Parathyroid adenoma (tissue), 2 donors: Measurements from ENCODE around the gene CCDC12.

Experiments
- H2AFZ ChIP-seq: fragments of 300-600 bp; sonication (generic); one replicate; pipeline ENCODE4 v1.7.0; 2017; ENCODE audit warnings: antibody characterized with exemption, mild to moderate bottlenecking
- H3K27ac ChIP-seq: fragments of 300-600 bp; sonication (generic); one replicate; pipeline ENCODE4 v1.7.0; 2017
- H3K27me3 ChIP-seq: fragments of 300-600 bp; sonication (generic); one replicate; pipeline ENCODE4 v1.7.0; 2017; ENCODE audit warnings: low read length; ENCODE audit not compliant: control insufficient read depth, insufficient read depth
- H3K36me3 ChIP-seq: fragments of 300-600 bp; sonication (generic); one replicate; pipeline ENCODE4 v1.7.0; 2017; ENCODE audit warnings: low read length; ENCODE audit not compliant: control insufficient read depth, insufficient read depth
- H3K4me1 ChIP-seq: fragments of 300-600 bp; sonication (generic); one replicate; pipeline ENCODE4 v1.7.0; 2017; ENCODE audit warnings: control low read depth
- H3K4me2 ChIP-seq: fragments of 300-600 bp; sonication (generic); one replicate; pipeline ENCODE4 v1.7.0; 2017; ENCODE audit warnings: low read length
- H3K4me3 ChIP-seq: fragments of 300-600 bp; sonication (generic); one replicate; pipeline ENCODE4 v1.7.0; 2017; ENCODE audit warnings: low read depth, low read length
- H3K79me2 ChIP-seq: fragments of 300-600 bp; sonication (generic); one replicate; pipeline ENCODE4 v1.7.0; 2017; ENCODE audit warnings: control low read depth
- H3K9ac ChIP-seq: fragments of 300-600 bp; sonication (generic); one replicate; pipeline ENCODE4 v1.7.0; 2017; ENCODE audit warnings: mild to moderate bottlenecking
- H3K9me3 ChIP-seq: fragments of 300-600 bp; sonication (generic); one replicate; pipeline ENCODE4 v1.7.0; 2017; ENCODE audit warnings: low read length; ENCODE audit not compliant: control insufficient read depth
- TF ChIP-seq, protein P1 (sequence below): fragments of 300-600 bp; sonication (generic); IDR thresholded peaks from one replicate; pipeline ENCODE4 v1.7.0; 2017; ENCODE audit warnings: antibody characterized with exemption, mild to moderate bottlenecking
- donor health status: primary hyperparathyroidism.

CCDC12 gene

DNA sequence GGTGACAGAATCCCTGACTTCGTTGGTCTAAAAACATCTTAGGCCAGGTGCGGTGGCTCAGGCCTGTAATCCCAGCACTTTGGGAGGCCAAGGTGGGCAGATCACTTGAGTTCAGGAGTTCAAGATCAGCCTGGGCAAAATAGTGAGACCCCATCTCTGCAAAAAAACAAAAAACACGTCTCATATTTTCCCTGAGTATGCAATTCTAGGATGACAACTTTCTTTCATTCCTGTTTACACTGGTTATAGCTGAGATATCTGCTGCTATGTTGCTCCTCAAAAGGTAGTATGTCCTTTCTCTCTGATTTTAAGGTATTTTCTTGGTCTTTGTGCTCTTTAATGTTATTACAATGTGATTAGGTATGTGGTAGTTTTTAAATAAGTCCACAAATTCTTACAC lies 59.7 kb downstream of the CCDC12 start:
- Histone ChIP-seq H3K27ac (no peak overlapping the region), H3K4me1 (peaks cover 4% of the 10 kb centered on the region), H3K36me3 (no peaks in the 10 kb centered on the region), H2AFZ (no peak overlapping the region), H3K4me2 (no peak overlapping the region), H3K9ac (no peak overlapping the region), H3K79me2 (peaks cover under 1% of the 10 kb centered on the region), H3K27me3 (no peaks in the 10 kb centered on the region), H3K4me3 (no peak overlapping the region), H3K9me3 (no peaks in the 10 kb centered on the region)
- TF ChIP-seq, protein P1, sequence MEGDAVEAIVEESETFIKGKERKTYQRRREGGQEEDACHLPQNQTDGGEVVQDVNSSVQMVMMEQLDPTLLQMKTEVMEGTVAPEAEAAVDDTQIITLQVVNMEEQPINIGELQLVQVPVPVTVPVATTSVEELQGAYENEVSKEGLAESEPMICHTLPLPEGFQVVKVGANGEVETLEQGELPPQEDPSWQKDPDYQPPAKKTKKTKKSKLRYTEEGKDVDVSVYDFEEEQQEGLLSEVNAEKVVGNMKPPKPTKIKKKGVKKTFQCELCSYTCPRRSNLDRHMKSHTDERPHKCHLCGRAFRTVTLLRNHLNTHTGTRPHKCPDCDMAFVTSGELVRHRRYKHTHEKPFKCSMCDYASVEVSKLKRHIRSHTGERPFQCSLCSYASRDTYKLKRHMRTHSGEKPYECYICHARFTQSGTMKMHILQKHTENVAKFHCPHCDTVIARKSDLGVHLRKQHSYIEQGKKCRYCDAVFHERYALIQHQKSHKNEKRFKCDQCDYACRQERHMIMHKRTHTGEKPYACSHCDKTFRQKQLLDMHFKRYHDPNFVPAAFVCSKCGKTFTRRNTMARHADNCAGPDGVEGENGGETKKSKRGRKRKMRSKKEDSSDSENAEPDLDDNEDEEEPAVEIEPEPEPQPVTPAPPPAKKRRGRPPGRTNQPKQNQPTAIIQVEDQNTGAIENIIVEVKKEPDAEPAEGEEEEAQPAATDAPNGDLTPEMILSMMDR, result no peak

DNA sequence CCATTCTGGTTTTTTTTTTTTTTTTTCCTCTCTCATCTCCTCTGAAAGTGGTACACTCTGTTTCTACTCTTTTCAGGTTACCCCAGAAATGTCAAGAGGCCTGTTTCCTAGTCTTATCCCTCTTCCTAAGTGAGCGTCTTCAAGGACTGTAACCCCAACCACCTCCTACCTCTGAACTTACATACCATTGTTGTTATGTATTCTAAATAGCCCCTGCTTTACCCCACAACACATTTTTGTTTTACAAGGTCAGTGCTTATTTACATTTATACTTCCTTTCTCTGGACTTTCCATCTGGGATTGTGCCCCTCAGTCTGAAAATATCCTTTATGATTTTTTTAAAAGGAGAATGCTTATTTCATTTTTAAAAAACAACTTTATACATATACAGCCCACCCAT lies 60.3 kb downstream of the CCDC12 start:
- Histone ChIP-seq H3K4me2 (no peak overlapping the region), H3K9me3 (no peaks in the 10 kb centered on the region), H3K36me3 (no peaks in the 10 kb centered on the region), H3K4me3 (no peak overlapping the region), H3K27me3 (no peaks in the 10 kb centered on the region), H3K9ac (no peak overlapping the region), H3K79me2 (no peaks in the 10 kb centered on the region), H3K4me1 (peaks cover 4% of the 10 kb centered on the region), H3K27ac (no peak overlapping the region), H2AFZ (no peak overlapping the region)
- TF ChIP-seq, protein P1, result no peak

DNA sequence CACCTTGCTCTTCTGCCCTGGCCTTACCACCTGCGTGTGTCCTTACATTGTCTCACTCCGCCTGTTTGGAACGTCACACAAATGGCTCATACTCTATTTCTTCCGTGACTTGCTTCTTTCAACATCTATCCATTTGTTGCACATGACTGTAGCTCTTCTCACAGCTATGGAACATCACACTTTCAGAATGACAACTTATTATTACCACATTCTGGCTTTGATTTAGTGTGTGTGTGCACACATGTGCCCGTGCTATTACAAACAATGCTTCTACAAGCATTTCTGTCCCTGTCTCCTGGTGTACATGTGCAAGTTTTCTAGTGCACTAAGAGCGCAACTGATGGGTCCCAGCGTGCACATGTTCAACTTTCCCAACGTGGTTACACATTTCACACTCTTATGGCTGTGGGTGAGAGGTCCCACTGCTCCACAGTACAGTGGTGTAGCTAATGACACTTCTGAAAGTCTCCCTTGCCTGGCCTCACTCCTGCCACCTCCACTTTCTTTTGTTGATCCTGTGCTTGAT lies 61.2 kb downstream of the CCDC12 start:
- H3K9me3 ChIP-seq, result no peaks in the 10 kb centered on the region
- H3K4me3 ChIP-seq, result no peak overlapping the region
- H3K36me3 ChIP-seq, result no peaks in the 10 kb centered on the region
- H3K27ac ChIP-seq, result no peak overlapping the region
- H3K9ac ChIP-seq, result no peak overlapping the region
- no peaks in the 10 kb centered on the region for H3K27me3 ChIP-seq
- no peaks in the 10 kb centered on the region for H3K79me2 ChIP-seq
- TF ChIP-seq, protein P1, result no peak
- no peak overlapping the region for H3K4me2 ChIP-seq
- H3K4me1 ChIP-seq, result peaks cover 4% of the 10 kb centered on the region
- no peak overlapping the region for H2AFZ ChIP-seq

DNA sequence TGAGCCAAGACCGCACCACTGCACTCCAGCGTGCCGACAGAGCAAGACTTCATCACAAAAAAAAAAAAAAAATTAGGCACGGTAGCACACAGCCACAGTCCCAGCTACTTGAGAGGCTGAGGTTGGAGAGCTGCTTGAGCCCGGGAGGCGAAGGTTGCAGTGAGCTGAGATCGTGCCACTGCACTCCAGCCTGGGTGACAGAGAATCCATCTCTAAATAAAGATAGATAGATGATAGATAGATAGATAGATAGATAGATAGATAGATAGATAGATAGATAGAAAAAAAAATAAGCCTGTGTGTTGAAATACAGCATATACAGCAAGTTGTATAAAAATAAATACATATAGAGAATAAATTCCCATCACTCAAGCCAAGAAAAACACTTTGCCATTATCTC lies 61.7 kb downstream of the CCDC12 start:
- Histone ChIP-seq H3K9ac (no peak overlapping the region), H3K27ac (no peak overlapping the region), H3K79me2 (no peaks in the 10 kb centered on the region), H3K4me2 (no peak overlapping the region), H3K4me3 (no peak overlapping the region), H3K4me1 (peaks cover 4% of the 10 kb centered on the region), H2AFZ (no peak overlapping the region), H3K27me3 (no peaks in the 10 kb centered on the region), H3K36me3 (no peaks in the 10 kb centered on the region), H3K9me3 (no peaks in the 10 kb centered on the region)
- TF ChIP-seq, protein P1, result no peak

DNA sequence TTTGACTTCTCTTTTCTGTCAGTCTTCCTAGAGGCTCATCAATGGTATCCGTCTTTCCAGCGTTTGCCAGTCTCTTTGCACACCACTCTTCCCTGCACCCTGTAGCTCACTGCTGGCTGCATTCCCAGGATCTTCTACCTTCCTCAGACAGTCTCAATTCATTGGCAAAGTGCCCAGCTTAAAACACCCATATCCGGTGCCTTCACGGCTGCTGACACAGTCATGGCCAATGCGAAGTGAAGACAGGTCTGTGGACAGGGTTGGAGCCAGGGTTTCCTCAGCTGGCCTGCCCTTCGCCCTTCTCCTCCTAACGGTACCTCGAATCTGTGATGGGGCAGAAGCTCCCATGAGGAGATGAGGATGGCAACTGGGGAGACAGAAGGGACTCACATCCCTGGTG lies 62.9 kb downstream of the CCDC12 start:
- H3K27ac ChIP-seq, result no peak overlapping the region
- TF ChIP-seq, protein P1, result no peak
- H3K27me3 ChIP-seq, result no peaks in the 10 kb centered on the region
- peak overlapping the region; percentile 43 for H3K4me2 ChIP-seq
- H3K9ac ChIP-seq, result no peak overlapping the region
- H3K4me3 ChIP-seq, result no peak overlapping the region
- H3K4me1 ChIP-seq, result peaks cover 8% of the 10 kb centered on the region
- no peaks in the 10 kb centered on the region for H3K36me3 ChIP-seq
- H3K79me2 ChIP-seq, result no peaks in the 10 kb centered on the region
- no peaks in the 10 kb centered on the region for H3K9me3 ChIP-seq
- H2AFZ ChIP-seq, result no peak overlapping the region
